GM11168 (cell line): ENCODE results near the gene PUSL1.

Source experiments
- in situ Hi-C: fragments of 300-500 bp; cut with MboI; formaldehyde crosslinking; loops from one replicate; pipeline ENCODE4 v1.12.0; 2022; ENCODE audit warnings: low sequenced_read_pairs; ENCODE audit not compliant: unreplicated experiment

The PUSL1 gene, protein sequence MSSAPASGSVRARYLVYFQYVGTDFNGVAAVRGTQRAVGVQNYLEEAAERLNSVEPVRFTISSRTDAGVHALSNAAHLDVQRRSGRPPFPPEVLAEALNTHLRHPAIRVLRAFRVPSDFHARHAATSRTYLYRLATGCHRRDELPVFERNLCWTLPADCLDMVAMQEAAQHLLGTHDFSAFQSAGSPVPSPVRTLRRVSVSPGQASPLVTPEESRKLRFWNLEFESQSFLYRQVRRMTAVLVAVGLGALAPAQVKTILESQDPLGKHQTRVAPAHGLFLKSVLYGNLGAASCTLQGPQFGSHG

DNA sequence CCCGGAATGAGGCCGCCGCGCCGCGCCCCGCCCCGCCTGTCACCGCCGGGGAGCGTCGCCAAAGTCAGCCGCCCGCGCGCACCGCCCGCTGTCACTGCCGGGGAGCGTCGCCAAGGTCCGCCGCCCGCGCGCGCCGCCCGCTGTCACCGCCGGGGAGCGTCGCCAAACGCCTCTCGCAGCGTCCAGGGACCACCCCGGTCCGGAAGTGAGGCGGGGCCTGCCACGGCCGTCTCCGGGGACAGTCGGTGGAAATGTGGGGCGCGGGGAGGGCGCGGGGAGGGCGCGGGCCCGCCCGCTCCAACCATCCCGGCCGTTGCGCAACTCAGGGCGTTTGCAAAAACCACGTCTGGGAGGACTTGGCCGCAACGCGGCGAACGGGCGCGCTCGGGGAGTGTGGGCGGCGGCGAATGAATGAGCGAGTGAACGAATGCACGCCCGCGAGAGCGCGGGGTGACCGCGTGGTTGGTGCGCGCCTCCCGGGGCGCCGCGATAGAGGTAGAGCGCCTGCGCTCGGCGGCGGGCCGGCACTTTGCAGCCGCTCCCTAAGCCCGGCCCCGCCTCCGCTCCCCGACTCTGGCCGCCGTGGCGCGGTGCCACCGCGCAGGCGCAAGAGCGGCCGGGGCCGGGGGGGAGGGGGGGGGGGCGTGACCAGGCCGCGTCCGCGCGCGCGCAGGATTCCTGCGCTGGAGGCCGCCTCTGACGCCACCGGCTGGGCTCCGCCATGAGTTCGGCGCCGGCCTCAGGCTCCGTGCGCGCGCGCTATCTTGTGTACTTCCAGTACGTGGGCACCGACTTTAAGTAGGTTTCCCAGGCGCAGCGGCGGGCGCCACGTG lies at the start of gene PUSL1, which contains the start of gene ACAP3:
Gene PUSL1, plus strand, starts transcription at position 675 of the 833 bp plus-strand sequence. Its CDS starts 47 bp downstream, at position 722.
Gene ACAP3, minus strand, starts transcription at position 8 of the 833 bp plus-strand sequence. CDS start 115 bp downstream, outside the sequence.
- in situ Hi-C loops: no loop called here

DNA sequence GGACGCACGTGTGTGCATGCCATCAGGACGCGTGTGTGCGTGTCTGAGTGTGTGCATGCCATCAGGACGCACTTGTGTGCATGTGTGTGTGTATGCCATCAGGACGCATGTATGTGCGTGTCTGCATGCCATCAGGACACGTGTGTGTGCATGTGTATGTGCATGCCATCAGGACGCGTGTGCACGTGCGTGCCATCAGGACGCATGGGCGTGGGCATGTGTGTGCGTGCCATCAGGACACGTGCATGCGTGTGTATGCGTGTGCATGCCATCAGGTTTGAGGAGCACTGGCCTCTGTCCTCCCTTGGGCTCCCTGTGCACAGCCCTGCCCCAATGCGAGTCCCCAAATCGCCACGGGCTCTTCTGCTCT lies 49.3 kb upstream of the PUSL1 start:
- in situ Hi-C loops: loop anchor here (10.0 kb wide), 1 partner anchor 144 kb away; the partner anchor contains the start of gene C1orf159

DNA sequence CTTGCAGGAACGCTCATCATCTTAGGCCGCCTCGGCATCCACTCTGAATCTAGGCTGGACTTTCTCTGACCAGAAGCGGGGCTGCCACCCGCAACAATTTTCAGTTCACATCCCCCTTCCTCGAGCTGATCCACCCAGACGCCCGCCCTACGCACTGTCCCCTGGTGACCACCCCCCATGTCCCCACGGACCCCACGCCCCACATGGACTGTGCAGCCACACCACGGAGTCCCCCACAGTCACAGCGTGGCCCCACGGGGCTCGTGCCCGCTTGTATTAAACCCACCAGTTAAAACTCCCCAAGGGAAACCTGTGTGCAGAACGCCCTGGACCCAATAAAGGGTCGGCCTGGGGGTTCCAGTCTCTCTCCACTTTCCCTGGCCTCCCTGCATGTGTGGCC lies 48.9 kb upstream of the PUSL1 start:
- in situ Hi-C loops: loop anchor here (10.0 kb wide), 1 partner anchor 145 kb away; the partner anchor contains the start of gene C1orf159

DNA sequence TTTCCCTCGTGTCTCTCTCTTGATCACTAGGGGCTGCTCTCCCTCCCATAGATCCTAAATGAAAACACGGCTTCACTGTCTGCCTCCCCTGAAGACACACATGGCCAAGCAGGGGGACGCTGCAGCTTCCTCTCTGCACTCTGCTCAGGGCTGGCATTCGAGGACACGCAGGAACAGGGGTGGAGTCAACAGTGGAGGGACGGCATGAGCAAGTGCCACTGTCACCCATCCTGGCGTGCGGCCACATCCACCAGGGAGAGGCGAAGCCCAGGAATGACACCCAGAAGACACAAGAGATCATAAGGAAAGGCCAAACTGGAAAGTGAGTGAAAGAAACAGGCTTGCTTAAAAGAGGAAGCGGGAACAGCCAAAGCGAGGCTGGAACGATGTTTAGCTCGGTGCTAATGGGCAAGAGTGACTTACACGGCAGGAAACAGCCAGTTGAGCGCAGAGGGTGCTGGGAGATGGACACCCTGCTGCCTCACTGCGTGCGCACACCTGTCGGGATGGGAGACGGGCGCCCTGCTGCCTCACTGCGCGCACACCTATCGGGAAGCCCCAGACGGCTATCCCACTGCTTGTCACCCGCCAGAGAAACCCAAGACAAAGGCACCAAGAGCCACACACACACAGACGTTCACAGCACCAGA lies 48.3 kb upstream of the PUSL1 start:
- in situ Hi-C loops: loop anchor here (10.0 kb wide), 1 partner anchor 145 kb away; the partner anchor contains the start of gene C1orf159

DNA sequence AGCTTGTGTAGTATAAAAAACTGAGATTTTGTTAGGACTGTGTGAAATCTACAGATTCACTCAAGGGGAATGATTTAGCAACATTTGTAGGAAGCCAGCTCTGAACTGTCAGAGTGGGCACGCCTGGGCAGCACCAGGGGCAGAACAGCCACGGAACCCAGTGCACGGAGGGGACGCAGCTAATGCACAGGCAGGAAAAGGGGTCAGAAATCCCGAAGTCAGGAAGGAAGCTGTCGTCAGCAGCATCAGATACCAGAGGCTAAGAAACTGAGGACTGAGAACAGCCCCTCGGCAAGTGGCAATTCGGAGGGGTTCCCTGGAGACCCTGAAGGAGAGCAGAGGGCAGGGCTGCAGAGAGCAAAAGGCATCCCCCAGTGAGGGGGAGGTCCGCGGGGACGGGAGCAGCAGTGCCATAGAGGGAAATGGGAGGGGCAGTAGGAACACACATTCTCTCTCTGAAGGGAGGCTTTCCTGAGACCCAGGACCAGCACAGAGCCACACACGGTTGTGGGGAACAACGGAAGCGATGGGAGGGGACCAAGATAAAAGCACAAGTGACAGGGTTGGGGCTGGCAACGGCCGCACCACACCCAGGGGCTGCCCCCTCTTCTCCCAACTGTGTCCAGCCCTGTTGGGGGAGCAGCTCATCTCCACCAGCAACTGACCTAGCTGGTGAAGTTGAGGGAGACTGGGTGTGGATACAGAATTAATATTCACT lies 47.4 kb upstream of the PUSL1 start:
- in situ Hi-C loops: no loop called here

DNA sequence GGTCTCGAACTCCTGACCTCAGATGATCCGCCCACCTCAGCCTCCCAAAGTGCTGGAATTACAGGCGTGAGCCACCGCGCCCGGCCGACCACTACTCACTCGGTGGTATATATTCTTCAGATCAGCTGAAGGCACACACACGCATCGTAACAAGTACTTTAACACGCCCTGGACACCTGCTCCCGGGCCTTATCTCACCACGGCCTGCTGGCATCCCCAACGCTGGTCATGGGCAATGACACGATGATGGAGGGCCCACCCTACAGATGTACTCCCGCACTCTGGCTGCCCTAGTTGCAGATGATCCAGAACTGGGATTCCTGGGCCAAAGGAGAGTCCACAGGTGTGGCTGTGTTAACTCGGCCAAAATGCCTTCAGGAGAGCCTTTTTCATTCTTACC lies 46.3 kb upstream of the PUSL1 start:
- in situ Hi-C loops: no loop called here

DNA sequence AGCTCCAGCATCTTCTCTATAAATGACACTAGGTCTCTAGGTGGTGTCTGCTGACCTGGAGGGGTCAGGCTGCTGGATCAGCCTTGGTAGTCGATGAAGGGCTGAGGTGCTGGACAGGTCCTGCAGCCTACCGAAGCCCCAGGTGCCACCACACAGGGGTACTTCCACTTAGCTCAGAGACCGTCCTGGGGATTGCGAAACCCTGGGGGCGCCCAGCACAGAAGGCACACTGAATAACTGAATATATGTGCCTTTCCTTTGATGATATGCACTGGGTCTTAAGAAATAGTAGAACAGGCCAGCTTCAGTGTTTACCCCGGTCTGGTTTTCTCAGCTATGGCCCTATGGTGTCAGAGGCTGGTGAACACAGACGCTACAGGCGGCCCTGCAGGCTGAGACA lies 45.6 kb upstream of the PUSL1 start:
- in situ Hi-C loops: no loop called here

DNA sequence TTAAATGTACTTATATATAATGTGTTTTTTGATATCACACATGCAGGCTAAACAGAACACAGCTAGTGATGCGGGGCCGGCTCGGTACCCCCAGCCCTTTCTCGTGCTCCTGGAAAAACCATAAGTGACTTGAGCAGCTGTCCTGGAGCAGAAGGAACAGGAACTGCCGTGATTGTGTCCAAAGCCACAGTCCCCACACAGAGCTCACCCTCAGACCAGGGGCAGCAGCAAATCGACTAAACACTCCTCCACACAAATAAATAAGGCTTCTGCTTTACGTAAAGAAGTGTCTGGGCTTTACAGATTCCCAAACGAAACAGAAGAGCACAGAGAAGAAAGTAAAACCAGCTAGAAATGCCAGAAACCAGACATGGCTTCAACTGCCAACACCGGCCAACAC lies 44.4 kb upstream of the PUSL1 start:
- in situ Hi-C loops: no loop called here

DNA sequence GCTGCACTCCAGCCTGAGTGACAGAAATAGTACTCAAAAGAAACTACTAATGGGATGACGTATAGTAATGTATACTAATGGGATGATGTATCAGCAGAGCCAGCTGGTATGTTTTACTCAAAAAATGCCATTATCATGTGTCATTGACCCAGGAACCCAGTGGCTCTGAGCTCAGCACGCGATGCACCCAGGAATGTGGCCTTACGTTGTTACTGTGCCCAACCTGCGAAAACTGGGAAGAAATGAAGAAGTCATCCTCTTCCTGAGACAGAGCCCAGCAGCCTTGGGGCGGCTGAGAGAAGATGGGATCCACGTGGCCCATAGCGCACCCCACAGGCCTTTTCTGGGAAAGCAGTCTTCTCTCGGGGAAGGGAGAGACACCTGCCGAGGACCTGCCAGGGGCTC lies 43.5 kb upstream of the PUSL1 start:
- in situ Hi-C loops: no loop called here

DNA sequence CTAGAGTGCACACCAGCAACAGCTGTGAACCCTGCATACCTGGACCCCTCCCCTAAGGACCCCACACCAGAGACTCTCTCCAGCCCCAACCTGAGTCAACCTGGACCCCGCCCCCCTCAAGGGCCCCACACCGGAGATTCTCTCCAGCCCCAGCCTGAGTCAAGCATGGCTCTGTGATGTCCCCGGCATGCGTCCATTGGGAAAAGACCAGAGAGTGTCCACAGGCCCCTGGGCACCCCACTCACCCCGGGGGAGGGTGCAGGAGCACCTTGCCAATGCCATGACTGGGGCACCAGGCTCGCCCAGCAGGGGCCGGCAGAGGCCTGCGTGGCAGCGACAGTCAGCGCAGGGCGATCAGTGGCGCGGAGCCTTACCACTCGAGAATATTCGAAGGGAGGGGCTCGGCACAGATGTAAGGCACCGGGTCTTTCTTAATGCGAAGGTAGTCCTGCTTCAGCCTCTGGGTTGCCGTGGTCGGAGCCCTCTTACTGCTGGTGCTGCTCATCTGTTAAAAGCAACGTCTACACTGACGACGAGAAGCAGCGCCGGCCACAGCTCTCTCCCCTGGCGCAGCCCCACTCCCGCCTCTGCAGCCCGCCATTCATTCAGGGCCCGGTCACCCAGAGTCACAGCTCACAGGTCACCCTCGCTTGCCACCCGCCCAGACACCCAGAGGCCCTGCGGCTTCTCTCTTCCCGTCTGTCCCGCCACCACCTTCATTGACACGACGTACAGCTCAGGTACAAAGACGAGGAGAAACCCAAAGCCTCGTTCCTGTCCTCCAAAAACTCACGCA lies 40.7 kb upstream of the PUSL1 start:
- in situ Hi-C loops: no loop called here

DNA sequence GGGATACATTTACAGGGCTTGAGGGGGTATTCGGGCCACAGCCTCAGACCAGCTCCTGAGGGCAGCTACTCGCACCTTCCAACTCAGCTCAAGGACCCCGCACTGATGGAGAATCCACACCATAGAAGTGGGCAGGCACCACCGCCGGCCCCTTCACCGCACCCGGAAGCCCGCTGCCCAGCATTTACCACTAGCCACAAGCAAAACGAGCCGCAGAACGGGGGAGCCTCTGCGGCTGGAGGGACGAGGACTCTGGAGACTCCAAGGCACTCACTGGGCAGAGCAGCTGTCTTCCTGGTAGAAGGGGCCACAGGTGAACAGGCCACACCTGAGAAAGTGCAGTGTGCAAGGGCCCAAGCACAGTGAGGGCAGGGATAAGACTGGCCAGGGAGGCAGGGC lies 40.1 kb upstream of the PUSL1 start:
- in situ Hi-C loops: no loop called here

DNA sequence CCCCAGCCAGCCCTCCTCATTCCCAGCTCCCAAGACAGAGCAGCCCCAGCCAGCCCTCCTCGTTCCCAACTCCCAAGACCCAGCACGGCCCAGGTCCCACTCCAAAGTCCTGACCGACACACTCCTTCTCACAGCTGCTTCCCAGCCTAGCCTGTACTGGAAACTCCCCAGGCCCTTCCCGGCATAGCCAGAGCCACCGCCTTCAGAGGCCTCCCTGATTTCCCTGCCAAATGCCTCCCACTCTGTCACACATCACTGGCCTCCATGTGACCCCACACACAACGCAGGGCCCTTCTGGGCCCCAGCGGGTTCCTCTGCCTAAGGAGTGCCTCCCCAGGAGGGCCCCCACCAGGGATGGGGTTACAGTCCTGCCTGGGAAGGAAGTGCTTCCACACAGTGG lies 37.6 kb upstream of the PUSL1 start:
- in situ Hi-C loops: no loop called here

DNA sequence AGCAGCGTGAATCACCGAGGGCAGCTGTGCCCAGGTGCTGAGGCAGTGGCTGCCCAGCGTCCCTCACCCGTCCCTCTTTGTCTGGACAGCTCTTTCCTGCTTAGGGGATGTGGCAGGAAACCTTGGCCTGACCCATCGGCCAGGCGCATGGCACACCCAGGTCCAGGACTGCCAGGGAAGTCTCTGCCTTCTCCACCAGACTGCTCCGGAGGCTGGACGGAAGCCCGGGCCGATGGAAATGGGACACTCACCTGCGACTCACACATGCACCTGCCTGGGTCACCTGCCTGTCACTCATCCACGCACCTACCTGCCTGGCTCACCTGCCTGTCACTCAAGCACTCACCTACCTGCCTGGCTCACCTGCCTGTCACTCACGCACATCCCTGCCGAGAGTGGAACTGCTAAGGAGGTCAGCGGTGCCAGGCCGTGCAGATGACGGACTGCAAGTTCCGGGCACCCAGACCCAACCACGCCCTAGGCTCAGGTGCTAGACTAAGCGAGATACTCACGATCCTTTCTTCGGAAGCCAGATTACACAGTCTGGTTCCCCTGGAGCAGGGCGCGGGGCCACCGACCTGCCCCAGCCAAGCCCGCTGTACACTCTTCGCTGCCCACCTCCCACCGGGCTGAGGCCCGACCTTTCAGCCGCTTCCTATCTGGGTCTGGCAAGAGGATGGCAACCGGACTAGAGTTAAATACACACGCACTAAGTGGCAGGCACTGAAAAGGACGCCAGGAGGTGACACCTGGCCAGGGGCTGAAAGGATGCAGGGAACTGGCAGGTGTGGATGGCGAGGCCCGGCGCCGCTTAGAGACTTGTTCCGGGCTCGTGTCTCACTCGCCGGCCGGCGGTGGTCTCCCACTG lies 35.8 kb upstream of the PUSL1 start:
- in situ Hi-C loops: no loop called here

DNA sequence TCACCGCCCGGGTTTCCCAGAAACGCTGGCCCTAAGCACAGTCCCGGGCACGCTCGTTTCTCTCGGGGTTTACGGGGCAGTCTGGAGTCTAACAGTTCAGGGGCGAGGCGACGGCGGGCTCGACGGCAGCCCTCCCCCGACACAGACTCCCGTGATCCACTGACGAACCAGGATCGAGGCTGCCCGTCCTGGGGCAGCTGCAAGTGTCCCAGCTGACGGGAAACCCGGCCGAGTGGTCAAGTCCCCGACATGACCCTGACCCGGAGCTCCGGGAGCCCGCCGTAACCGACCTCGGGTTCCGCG lies 35.2 kb upstream of the PUSL1 start:
- in situ Hi-C loops: no loop called here

DNA sequence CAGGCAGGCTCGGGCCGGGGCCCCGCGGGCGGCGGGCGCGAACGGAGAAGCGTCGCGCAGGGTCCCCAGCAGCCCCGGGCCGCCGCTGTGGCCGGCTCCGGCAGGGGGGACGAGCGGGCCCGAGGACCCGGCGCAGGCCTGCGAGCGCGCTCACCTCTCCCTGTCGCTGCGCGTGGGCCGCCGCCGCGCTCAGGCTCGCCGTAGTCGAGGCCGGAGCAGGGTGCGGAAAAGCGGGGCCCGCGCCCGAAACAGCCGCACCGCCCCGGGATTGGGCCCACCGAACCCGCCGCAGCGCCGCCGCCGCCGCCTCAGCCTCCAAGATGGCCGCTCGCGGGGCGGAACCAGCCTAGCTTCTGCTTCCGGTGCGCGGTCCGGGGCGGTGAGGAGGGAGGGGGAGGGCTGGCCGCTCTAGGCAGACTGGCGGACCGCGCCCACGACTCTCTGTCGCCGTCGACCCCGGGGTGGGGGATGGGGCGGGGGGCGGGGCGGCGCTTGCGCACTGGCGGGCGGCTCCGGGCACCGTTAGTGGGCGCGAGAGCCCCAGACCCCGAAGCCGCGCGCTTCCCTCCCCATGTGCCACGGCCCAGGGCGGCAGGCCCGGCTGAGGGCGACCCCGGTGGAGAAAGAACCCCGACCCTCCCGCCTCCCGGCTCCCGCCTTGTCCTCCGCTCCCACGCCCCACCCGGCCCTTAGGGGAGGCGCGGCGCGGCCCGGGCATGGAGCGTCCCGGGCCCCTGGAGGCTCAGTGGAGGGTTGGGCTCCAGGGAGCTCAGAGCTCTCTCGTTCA lies 34.7 kb upstream of the PUSL1 start, which contains the start of gene UBE2J2:
Gene UBE2J2, minus strand, starts transcription at position 343 of the 787 bp plus-strand sequence. CDS start 5,862 bp downstream, outside the sequence.
- in situ Hi-C loops: no loop called here

DNA sequence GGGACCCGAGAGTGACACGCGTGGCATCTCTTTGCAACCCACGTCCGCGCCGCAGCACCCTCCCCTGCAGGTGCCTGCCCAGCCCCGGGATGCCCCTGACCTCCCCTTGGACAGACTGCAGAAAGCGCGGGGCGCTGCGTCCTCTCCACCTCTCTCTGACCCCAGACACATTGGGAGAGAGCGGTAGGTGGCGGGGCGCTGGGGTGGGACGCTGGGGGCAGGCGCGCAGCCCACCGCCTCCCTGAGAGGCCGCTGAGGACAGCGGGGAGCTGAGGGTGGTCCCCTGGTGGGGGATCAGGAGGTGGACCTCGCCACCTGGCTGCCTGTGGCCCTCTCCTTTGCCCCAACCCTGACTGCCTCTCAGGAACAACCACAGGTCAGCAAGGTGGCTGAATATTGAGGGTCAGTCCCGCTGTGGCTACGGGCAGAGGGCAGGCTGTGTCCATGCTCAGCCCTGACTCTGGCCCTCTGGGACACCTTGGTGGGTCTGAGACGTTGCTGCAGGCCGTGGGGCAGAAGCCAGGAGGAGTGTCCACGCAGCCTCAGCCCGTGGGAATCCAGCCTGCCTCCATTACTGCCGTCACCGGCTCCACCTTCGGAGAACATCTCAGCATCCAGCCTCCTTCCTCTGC lies 34.0 kb upstream of the PUSL1 start:
- in situ Hi-C loops: no loop called here

DNA sequence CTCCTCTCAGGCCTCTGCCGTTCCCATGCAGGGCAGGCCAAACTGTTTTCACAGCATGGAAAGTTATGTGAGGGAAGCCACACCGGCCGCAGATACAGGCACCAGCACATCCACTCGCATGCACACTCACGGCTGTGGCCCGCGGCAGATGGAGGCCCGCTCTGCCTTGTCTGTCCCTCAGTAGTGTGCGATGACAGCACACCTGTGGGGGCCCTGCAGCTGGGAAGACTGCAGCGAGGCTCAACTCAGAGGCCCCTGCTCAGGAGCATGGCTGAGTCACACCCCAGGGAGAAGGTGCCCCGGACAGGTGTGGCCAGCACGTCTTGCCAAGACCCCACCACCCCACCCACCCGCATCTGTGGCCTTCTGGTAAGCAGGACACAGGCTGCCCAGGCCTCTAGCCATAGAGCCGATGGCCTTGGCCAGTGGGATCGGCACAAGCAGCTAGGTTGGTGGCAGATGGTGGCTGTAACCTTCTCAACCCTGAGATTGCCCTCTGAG lies 33.4 kb upstream of the PUSL1 start:
- in situ Hi-C loops: no loop called here
